B cell (primary cell): ENCODE results near the gene STMN1. TPM values are rescaled to one million over a fixed set of nuclear protein-coding genes. Genes with fewer than 3 reads are reported as not detected.

Source experiments
- ATAC-seq: fragments of 200-7000 bp; cut with Tn5 transposase; one replicate; pipeline ENCODE4 v1.10.0; 2021; ENCODE audit warnings: low read depth, mild to moderate bottlenecking, moderate number of reproducible peaks, moderate library complexity
- CTCF ChIA-PET: fragments of 350-600 bp; sonication (Branson Sonifier 250); formaldehyde crosslinking; loops from one replicate; lab custom pipeline; 2021; ENCODE audit warnings: antibody characterized with exemption, inconsistent platforms; lab: Charles Lee
- POLR2A ChIA-PET: fragments of 350-600 bp; sonication (Branson Sonifier 250); formaldehyde crosslinking; loops from one replicate; lab custom pipeline; 2021; ENCODE audit warnings: antibody characterized with exemption; lab: Charles Lee
- DNase-seq: peaks from one replicate; pipeline ENCODE4 v3.0.0; 2013
- H2AFZ ChIP-seq: 2 replicates; pipeline ENCODE4 v1.6.1; 2012; ENCODE audit warnings: mild to moderate bottlenecking, low read depth, low read length; ENCODE audit not compliant: insufficient read depth, poor library complexity, severe bottlenecking
- H3K27ac ChIP-seq, 2 donors: 1 replicate in 1 of 2; 2 replicates in 1 of 2; pipeline ENCODE4 v1.5.1; 2012 to 2013; ENCODE audit warnings: low read length in 2 of 2, mild to moderate bottlenecking in 2 of 2, moderate library complexity in 1 of 2
- H3K27me3 ChIP-seq, 4 experiments: fragments of 200-600 bp in 1 of 4; sonication (generic) in 1 of 4; replicated peaks in 1 of 4; 1 replicate in 2 of 4; 2 replicates in 2 of 4; pipeline versions ENCODE4 v1.6.1 to v1.7.0; 2013 to 2016; ENCODE audit warnings: low read length in 3 of 4, mild to moderate bottlenecking in 2 of 4, mixed read lengths in 1 of 4, moderate library complexity in 1 of 4; ENCODE audit not compliant: insufficient read depth in 4 of 4, control insufficient read depth in 3 of 4; ENCODE audit errors: control extremely low read depth in 1 of 4
- H3K36me3 ChIP-seq, 2 experiments: replicated peaks in 1 of 2; 1 replicate in 1 of 2; 2 replicates in 1 of 2; pipeline versions ENCODE4 v1.6.1 to v1.7.1; 2013; ENCODE audit warnings: low read length in 1 of 2; ENCODE audit not compliant: insufficient read depth in 2 of 2, control insufficient read depth in 1 of 2; ENCODE audit errors: control extremely low read depth in 1 of 2, extremely low read depth in 1 of 2
- H3K4me1 ChIP-seq, 2 donors: fragments of 200-600 bp in 1 of 2; sonication (generic) in 1 of 2; 1 replicate in 1 of 2; 2 replicates in 1 of 2; pipeline versions ENCODE4 v1.5.1 to v1.6.1; 2013 to 2017; ENCODE audit warnings: low read length in 2 of 2; ENCODE audit not compliant: control insufficient read depth in 2 of 2, insufficient read depth in 2 of 2
- H3K4me2 ChIP-seq: replicated peaks from 2 replicates; pipeline ENCODE3; 2012; ENCODE audit warnings: mild to moderate bottlenecking, low read depth, low read length; ENCODE audit not compliant: poor library complexity, severe bottlenecking
- H3K4me3 ChIP-seq, 5 experiments: fragments of 200-600 bp in 1 of 5; sonication (generic) in 1 of 5; 1 replicate in 3 of 5; 2 replicates in 2 of 5; pipeline versions ENCODE4 v1.5.1 to v1.7.0; 2011 to 2016; ENCODE audit warnings: low read length in 4 of 5, mild to moderate bottlenecking in 4 of 5, low read depth in 2 of 5, control low read depth in 1 of 5, moderate library complexity in 1 of 5; ENCODE audit not compliant: insufficient read depth in 1 of 5; ENCODE audit errors: control extremely low read depth in 1 of 5, extremely low read depth in 1 of 5
- H3K79me2 ChIP-seq: fragments of 200-600 bp; sonication (generic); one replicate; pipeline ENCODE4 v1.6.0; 2016; ENCODE audit warnings: low read length; ENCODE audit not compliant: control insufficient read depth, insufficient read depth
- H3K9ac ChIP-seq: fragments of 200-600 bp; sonication (generic); 2 replicates; pipeline ENCODE4 v1.6.1; 2017; ENCODE audit warnings: mild to moderate bottlenecking, low read length, moderate library complexity
- H3K9me3 ChIP-seq, 3 donors: one replicate each; pipeline versions ENCODE4 v1.6.1 to v1.7.1; 2013; ENCODE audit warnings: low read length in 2 of 3; ENCODE audit not compliant: control insufficient read depth in 2 of 3, insufficient read depth in 1 of 3; ENCODE audit errors: control extremely low read depth in 1 of 3
- H4K20me1 ChIP-seq: 2 replicates; pipeline ENCODE4 v1.6.0; 2012; ENCODE audit warnings: mild to moderate bottlenecking, low read length; ENCODE audit not compliant: insufficient read depth, control insufficient read depth, poor library complexity, severe bottlenecking
- H3K27ac Mint-ChIP-seq: one replicate; pipeline ENCODE4 v1.8.0; 2021; ENCODE audit warnings: mixed read lengths
- H3K27me3 Mint-ChIP-seq: one replicate; pipeline ENCODE4 v1.8.0; 2021; ENCODE audit warnings: mixed read lengths
- H3K4me1 Mint-ChIP-seq: one replicate; pipeline ENCODE4 v1.8.0; 2021; ENCODE audit warnings: mixed read lengths
- H3K4me3 Mint-ChIP-seq: one replicate; pipeline ENCODE4 v1.8.0; 2021; ENCODE audit warnings: mixed read lengths
- H3K9me3 Mint-ChIP-seq: one replicate; pipeline ENCODE4 v1.8.0; 2022; ENCODE audit warnings: mixed read lengths; ENCODE audit not compliant: insufficient read depth
- EZH2 ChIP-seq: IDR thresholded peaks from 2 replicates; pipeline ENCODE4 v1.6.1; 2012; ENCODE audit warnings: borderline replicate concordance, low read depth, mild to moderate bottlenecking, moderate library complexity, low read length; ENCODE audit not compliant: insufficient read depth, poor library complexity, severe bottlenecking
- WGBS: methylation state at CpG from one replicate; pipeline ENCODE4 v1.1.5; 2013; ENCODE audit warnings: missing lambda C conversion rate; ENCODE audit not compliant: insufficient coverage; 5-methylcytosine and 5-hydroxymethylcytosine counted together
- intact Hi-C: fragments of 100-400 bp; cut with micrococcal nuclease; formaldehyde crosslinking; loops from one replicate; pipeline ENCODE4 v1.10.0; 2022
- polyA plus RNA-seq: library from polyadenylated mRNA; depleted of rRNA; stranded (reverse); fragments of >200 nt; gene quantifications from 2 replicates; pipeline ENCODE4 v1.2.3, GENCODE V29; 2012
- total RNA-seq, 2 donors: library from RNA; stranded (reverse); fragments of 120-200 nt in 1 of 2; gene quantifications; 1 replicate in 1 of 2; 2 replicates in 1 of 2; pipeline versions ENCODE4 v1.2.3 to v1.2.4, GENCODE V29; 2013 to 2022
- TF ChIP-seq, protein P1 (sequence below): fragments of 200-600 bp; IDR thresholded peaks from one replicate; pipeline ENCODE4 v1.8.0; 2022; ENCODE audit warnings: antibody characterized with exemption, mild to moderate bottlenecking

The STMN1 gene
- total and polyA plus RNA-seq, 2 donors (not counting 1 experiment from before 2014, with no cell fraction given) = 9.9 to 48.0 TPM

DNA sequence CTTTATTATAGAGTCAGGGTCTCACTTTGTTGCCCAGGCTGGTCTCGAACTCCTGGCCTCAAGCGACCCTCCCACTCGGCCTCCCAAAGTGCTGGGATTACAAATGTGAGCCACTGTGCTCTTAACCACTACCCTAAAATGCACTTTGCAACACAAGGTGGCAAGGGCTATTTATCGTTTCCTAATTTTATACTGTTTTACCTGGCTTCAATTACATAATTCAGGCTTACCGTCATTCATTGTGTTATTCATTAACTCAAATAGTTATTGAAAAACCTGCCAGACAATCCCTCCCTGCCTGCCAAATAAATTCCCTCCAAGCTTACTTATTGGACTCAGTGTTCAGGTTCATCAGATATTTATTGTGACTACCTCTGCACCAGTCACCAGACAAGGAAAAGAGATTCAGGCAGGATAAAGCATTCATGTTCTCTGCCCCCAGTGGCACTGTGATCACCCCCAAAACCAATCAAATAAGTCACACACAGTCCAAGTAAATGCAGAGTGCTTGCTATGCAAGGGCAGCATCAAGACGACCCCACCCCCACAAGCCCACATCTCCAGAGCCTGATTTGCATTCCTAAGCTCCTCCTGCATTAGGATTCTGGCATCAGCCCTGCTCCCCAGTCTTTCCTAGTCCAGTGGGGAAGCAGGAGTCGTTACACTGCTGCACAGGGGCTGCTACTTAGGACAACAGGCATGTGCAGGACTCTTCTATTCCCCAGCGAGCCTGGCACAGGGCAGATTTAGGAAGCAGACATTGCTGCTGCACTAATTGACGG is 38.8 kb downstream of the STMN1 start:
- peaks cover 3% of the 10 kb centered on the region for H3K4me1 Mint-ChIP-seq
- H3K27ac Mint-ChIP-seq = no peak overlapping the region
- no peak overlapping the region for H3K27ac ChIP-seq
- peaks cover 4 to 10% of the 10 kb centered on the region in 2 donors for H3K4me1 ChIP-seq
- POLR2A ChIA-PET = no interaction called here
- H3K36me3 ChIP-seq = no peaks in the 10 kb centered on the region
- H3K27me3 Mint-ChIP-seq = no peaks in the 10 kb centered on the region
- no peaks in the 10 kb centered on the region for H3K79me2 ChIP-seq
- H3K9me3 ChIP-seq = no peaks in the 10 kb centered on the region
- no peaks in the 10 kb centered on the region for H4K20me1 ChIP-seq
- no peak overlapping the region for H3K4me3 Mint-ChIP-seq
- ATAC-seq (no peak), DNase-seq (no peak)
- no peak for TF ChIP-seq EZH2
- TF ChIP-seq, protein P1, sequence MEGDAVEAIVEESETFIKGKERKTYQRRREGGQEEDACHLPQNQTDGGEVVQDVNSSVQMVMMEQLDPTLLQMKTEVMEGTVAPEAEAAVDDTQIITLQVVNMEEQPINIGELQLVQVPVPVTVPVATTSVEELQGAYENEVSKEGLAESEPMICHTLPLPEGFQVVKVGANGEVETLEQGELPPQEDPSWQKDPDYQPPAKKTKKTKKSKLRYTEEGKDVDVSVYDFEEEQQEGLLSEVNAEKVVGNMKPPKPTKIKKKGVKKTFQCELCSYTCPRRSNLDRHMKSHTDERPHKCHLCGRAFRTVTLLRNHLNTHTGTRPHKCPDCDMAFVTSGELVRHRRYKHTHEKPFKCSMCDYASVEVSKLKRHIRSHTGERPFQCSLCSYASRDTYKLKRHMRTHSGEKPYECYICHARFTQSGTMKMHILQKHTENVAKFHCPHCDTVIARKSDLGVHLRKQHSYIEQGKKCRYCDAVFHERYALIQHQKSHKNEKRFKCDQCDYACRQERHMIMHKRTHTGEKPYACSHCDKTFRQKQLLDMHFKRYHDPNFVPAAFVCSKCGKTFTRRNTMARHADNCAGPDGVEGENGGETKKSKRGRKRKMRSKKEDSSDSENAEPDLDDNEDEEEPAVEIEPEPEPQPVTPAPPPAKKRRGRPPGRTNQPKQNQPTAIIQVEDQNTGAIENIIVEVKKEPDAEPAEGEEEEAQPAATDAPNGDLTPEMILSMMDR = no peak
- H2AFZ ChIP-seq = no peak overlapping the region
- no peak overlapping the region for H3K4me3 ChIP-seq
- intact Hi-C loops = no loop called here
- H3K9me3 Mint-ChIP-seq = no peaks in the 10 kb centered on the region
- CTCF ChIA-PET = no interaction called here
- no peak overlapping the region for H3K9ac ChIP-seq
- WGBS = 93% methylated on average over 7 of the region's 9 CpGs
- no peak overlapping the region for H3K4me2 ChIP-seq
- no peaks in the 10 kb centered on the region for H3K27me3 ChIP-seq

DNA sequence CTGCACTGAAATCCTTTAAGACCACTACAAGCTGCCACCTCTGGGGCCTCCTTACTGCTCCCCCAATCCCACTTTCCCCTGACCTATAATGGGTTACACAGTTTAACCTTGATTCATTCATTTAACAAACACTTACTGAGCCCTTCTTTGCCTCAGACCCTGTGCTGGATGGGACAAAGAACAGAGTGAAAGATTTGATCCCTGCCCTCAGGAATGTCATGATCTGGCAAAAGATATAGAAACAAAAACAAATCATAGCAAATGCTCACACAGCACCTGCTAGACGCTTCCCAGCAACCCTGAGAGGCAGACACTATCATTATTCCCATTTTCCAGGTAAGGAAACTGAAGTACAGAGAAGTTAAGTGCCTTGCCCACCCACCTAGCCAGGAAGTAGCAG is 39.9 kb downstream of the STMN1 start:
- ChIA-PET POLR2A (no interaction called here), CTCF (no interaction called here)
- no peaks in the 10 kb centered on the region for H3K79me2 ChIP-seq
- no peaks in the 10 kb centered on the region for H3K27me3 Mint-ChIP-seq
- no peaks in the 10 kb centered on the region for H4K20me1 ChIP-seq
- H3K27ac ChIP-seq = no peak overlapping the region
- WGBS = no CpG with 5 or more reads among the region's 1 CpG
- ATAC-seq (no peak), DNase-seq (no peak)
- peaks cover 3 to 7% of the 10 kb centered on the region in 2 donors for H3K4me1 ChIP-seq
- no peak overlapping the region for H3K4me2 ChIP-seq
- no peak overlapping the region for H3K4me3 Mint-ChIP-seq
- intact Hi-C loops = no loop called here
- H2AFZ ChIP-seq = no peak overlapping the region
- H3K4me3 ChIP-seq = no peak overlapping the region
- H3K9ac ChIP-seq = no peak overlapping the region
- no peaks in the 10 kb centered on the region for H3K27me3 ChIP-seq
- TF ChIP-seq EZH2 = no peak
- TF ChIP-seq, protein P1 = no peak
- H3K4me1 Mint-ChIP-seq = peaks cover 6% of the 10 kb centered on the region
- no peaks in the 10 kb centered on the region for H3K9me3 ChIP-seq
- no peaks in the 10 kb centered on the region for H3K9me3 Mint-ChIP-seq
- no peaks in the 10 kb centered on the region for H3K36me3 ChIP-seq
- H3K27ac Mint-ChIP-seq = no peak overlapping the region
